Measurements from ENCODE around the gene LGALS7B.
"Not testable (repeated sequence)": the region's sequence is repeated elsewhere in the genome, so short reads cannot be mapped to it uniquely, and the experiment has no call there.

LGALS7B gene

DNA sequence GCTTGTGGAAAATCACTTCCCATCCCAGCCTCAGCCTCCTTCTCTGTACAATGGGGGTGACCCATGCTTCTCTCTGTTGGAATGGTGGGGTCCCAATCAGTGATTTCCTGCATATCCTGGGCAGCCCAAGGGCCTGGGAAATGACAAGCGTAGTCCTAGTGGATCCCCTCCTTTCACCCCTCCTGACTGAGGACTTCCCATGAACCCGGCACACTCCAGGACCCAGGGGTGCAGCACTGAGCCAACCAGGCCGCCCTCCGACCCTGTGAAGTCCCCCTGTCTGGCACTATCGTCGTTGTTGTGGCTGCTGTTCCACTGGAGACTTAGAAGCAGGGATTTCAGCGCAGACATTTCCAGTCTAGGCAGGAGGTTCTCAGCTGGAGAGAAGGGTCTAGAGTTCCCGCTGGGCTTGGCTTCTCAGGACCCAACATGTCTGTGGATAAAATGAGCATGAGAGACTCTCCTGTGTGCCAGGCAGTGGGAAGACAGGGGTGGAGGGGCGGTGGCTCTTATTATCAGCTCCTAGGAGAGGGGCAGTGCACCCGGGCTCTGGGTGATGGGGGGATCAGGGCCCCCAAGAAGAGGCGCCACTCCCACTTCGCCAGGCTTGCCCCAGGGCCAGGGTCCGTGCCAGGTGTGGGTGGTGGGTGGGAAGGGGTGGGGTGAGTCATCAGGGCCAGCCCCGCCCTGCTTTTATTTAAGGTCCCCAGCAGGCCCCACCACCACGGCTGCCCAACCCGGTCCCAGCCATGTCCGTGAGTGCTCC, at the start of gene LGALS7B:
Gene LGALS7B, plus strand, starts transcription at position 723 of the 766 bp plus-strand sequence. Its CDS starts 27 bp downstream, at position 750.
- TF ChIP-seq ZNF274 (IDR thresholded peaks at IDR 0.05; ENCODE audit: low read depth, low read length) = no peak
- no peak within 1 kb of the TSS for H3K4me3 ChIP-seq (ENCODE audit: low read length)

GRCh38 chr19:38739440-38740256, 49.4 kb upstream of the LGALS7B start:
- TF ChIP-seq ZNF274 (IDR thresholded peaks at IDR 0.05; ENCODE audit: low read depth, low read length) = no peak
- no peak overlapping the region for H3K4me3 ChIP-seq (ENCODE audit: low read length)

- no peak overlapping the region for H3K4me3 ChIP-seq (ENCODE audit: low read length)
- no peak for TF ChIP-seq ZNF274 (IDR thresholded peaks at IDR 0.05; ENCODE audit: low read depth, low read length)
These were observed 48.8 kb upstream of the LGALS7B start for GRCh38 chr19:38740257-38740592.

DNA sequence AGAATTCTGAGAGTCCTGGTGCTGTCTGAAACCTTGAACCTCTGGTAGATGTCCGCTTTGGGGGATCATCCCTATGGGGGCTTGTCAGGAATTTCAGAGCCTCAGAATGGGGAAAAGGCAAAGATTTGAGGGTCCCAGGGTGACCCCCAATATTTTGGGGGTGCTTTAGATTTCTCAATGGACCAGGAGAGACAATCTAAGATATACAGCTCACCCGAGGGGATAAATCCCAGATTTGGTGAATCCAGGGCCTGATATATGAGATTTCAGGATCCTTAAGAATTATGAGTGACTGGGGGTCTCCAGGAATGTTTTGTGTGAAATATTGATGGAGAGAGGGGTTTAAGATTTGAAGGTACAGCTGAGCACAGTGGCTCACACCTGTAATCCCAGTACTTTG, 48.1 kb upstream of the LGALS7B start:
- TF ChIP-seq ZNF274 (IDR thresholded peaks at IDR 0.05; ENCODE audit: low read depth, low read length) = no peak
- H3K4me3 ChIP-seq (ENCODE audit: low read length) = no peak overlapping the region

GRCh38 chr19:38741670-38742069, 47.3 kb upstream of the LGALS7B start:
- no peak overlapping the region for H3K4me3 ChIP-seq (ENCODE audit: low read length)
- no peak for TF ChIP-seq ZNF274 (IDR thresholded peaks at IDR 0.05; ENCODE audit: low read depth, low read length)

- TF ChIP-seq ZNF274 (IDR thresholded peaks at IDR 0.05; ENCODE audit: low read depth, low read length) = no peak
- H3K4me3 ChIP-seq (ENCODE audit: low read length) = no peak overlapping the region
These were observed 46.7 kb upstream of the LGALS7B start for GRCh38 chr19:38742296-38742695.

- H3K4me3 ChIP-seq (ENCODE audit: low read length) = no peak overlapping the region
- TF ChIP-seq ZNF274 (IDR thresholded peaks at IDR 0.05; ENCODE audit: low read depth, low read length) = no peak
These were observed 46.1 kb upstream of the LGALS7B start for GRCh38 chr19:38742906-38743305.

GRCh38 chr19:38743394-38744297, 45.4 kb upstream of the LGALS7B start:
- no peak overlapping the region for H3K4me3 ChIP-seq (ENCODE audit: low read length)
- no peak for TF ChIP-seq ZNF274 (IDR thresholded peaks at IDR 0.05; ENCODE audit: low read depth, low read length)

GRCh38 chr19:38744298-38744681, 44.7 kb upstream of the LGALS7B start, which contains the start of gene CAPN12:
TSS of gene CAPN12 (minus strand) at chr19:38744474. CDS start at chr19:38744165, 309 bp downstream.
- TF ChIP-seq ZNF274 (IDR thresholded peaks at IDR 0.05; ENCODE audit: low read depth, low read length) = no peak
- no peak within 1 kb of the TSS for H3K4me3 ChIP-seq (ENCODE audit: low read length)

- TF ChIP-seq ZNF274 (IDR thresholded peaks at IDR 0.05; ENCODE audit: low read depth, low read length) = no peak
- H3K4me3 ChIP-seq (ENCODE audit: low read length) = no peak overlapping the region
These were observed 44.1 kb upstream of the LGALS7B start for GRCh38 chr19:38744874-38745273.

- no peak for TF ChIP-seq ZNF274 (IDR thresholded peaks at IDR 0.05; ENCODE audit: low read depth, low read length)
- no peak overlapping the region for H3K4me3 ChIP-seq (ENCODE audit: low read length)
These were observed 43.7 kb upstream of the LGALS7B start for GRCh38 chr19:38745316-38745715.

GRCh38 chr19:38753783-38754182, 35.2 kb upstream of the LGALS7B start:
- not testable (repeated sequence) for H3K4me3 ChIP-seq (ENCODE audit: low read length)

GRCh38 chr19:38754196-38754595, 34.8 kb upstream of the LGALS7B start:
- not testable (repeated sequence) for H3K4me3 ChIP-seq (ENCODE audit: low read length)

DNA sequence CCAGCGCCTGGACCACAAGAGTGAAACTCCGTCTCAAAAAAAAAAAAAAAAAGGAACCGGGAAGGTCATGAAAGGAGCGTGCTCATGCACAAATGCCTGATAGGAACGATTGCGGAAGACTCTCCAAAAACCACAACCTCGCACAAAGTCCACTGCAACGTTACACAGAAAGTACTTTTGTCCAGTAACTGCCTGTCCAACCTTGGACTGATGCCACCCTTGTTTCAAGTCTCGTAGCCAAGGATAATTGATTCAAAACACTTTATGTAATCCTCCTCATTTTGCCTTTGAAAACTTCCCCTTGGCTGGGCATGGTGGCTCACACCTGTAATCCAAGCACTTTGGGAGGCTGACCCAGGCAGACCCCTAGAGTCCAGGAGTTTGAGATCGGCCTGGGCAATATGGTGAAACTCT, 29.4 kb upstream of the LGALS7B start:
- no peak overlapping the region for H3K4me3 ChIP-seq (ENCODE audit: low read length)
- TF ChIP-seq ZNF274 (IDR thresholded peaks at IDR 0.05; ENCODE audit: low read depth, low read length) = no peak

- not testable (repeated sequence) for H3K4me3 ChIP-seq (ENCODE audit: low read length)
These were observed 28.0 kb upstream of the LGALS7B start for GRCh38 chr19:38760805-38761517.

DNA sequence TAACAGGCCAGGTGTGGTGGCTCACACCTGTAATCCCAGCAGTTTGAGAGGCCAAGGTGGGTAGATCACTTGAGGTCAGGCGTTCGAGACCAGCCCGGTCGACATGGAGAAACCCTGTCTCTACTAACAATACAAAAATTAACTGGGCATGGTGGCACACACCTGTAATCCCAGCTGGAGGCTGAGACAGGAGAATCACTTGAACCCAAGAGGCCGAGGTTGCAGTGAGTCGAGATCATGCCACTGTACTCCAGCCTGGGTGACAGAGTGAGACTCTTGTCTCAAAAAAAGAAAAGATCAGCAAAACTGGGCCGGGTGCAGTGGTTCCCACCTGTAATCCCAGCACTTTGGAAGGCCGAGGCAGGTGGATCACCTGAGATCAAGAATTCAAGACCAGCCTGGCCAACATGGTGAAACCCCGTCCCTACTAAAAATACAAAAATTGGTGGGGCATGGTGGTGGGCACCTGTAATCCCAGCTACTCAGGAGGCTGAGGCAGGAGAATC, 27.1 kb upstream of the LGALS7B start:
- not testable (repeated sequence) for H3K4me3 ChIP-seq (ENCODE audit: low read length)
